Stimulated activated CD8-positive, alpha-beta memory T cell treated with anti-CD3 and anti-CD28 coated beads, Interleukin-7, amount 100 ng/mL, for 48 hours (primary cell): ENCODE results near the gene TTBK2.
"Not testable (repeated sequence)": the region's sequence is repeated elsewhere in the genome, so short reads cannot be mapped to it uniquely, and the experiment has no call there.

Experiments used
- DNase-seq, 2 donors: peaks; one replicate each; pipeline ENCODE4 v3.0.0-alpha.2; 2020; ENCODE audit warnings: low read depth in 1 of 2; ENCODE audit errors: extremely low read depth in 1 of 2

TTBK2 gene

GRCh38 chr15:42772144-42772543 lies 148.4 kb downstream of the TTBK2 start:
- no peak for DNase-seq

DNA sequence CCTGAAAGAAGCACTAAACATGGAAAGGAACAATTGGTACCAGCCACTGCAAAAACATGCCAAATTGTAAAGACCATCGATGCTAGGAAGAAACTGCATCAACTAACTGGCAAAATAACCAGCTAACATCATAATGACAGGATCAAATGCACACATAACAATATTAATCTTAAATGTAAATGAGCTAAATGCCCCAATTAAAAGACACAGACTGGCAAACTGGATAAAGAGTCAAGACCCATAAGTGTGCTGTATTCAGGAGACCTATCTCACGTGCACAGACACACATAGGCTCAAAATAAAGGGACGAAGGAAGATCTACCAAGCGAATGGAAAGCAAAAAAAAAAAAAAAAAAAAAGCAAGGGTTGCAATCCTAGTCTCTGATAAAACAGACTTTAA lies 154.5 kb downstream of the TTBK2 start:
- DNase-seq: not testable (repeated sequence)

DNA sequence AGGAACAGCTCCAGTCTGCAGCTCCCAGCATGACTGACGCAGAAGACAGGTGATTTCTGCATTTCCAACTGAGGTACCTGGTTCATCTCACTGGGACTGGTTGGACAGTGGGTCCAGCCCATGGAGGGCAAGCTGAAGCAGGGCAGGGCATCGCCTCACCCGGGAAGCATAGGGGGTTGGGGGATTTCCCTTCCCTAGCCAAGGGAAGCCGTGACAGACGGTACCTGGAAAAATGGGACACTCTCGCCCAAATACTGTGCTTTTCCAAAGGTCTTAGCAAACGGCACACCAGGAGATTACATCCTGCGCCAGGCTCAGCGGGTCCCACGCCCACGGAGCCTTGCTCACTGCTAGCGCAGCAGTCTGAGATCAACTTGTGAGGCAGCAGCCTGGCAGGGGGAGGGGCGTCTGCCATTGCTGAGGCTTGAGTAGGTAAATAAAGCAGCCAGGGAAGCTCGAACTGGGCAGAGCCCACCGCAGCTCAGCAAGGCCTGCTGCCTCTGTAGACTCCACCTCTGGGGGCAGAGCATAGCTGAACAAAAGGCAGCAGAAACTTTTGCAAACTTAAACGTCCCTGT lies 156.3 kb downstream of the TTBK2 start:
- not testable (repeated sequence) for DNase-seq

DNA sequence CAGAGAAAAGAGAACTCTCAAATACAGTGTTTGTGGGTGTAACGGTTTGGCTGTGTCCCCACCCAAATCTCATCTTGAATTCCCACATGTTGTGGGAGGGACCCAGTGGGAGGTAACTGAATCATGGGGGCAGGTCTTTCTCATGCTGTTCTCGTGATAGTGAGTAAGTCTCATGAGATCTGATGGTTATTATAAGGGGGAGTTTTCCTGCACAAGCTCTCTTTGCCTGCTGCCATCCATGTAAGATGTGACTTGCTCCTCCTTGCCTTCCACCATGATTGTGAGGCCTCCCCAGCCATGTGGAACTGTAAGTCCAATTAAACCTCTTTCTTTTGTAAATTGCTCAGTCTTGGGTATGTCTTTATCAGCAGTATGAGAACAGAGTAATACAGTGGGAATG lies 158.8 kb downstream of the TTBK2 start:
- DNase-seq: not testable (repeated sequence)

- no peak for DNase-seq
Observed at GRCh38 chr15:42760759-42761158, 159.8 kb downstream of the TTBK2 start.

DNA sequence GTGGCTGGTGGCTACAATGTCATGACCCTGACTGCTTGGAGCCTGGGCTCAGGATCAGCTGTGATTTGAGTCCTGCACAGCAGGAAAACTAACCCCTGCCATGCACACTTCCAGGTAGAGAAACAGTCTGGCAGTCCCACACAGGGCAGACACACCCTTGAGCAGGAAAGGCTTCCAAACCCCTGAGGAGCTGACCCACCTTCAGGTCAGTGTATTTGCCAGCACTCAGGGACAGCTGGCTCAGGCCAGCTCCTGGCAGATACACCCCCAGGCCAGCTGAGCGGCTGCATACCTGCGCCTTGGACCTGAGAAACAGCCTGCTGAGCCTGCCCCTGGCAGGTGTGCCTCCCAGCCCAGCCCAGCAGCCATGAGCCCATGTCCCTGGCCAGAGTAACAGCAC lies 161.5 kb downstream of the TTBK2 start:
- no peak for DNase-seq

- no peak for DNase-seq
Observed at GRCh38 chr15:42750306-42750705, 170.3 kb downstream of the TTBK2 start.

GRCh38 chr15:42749266-42749665 lies 171.3 kb downstream of the TTBK2 start:
- DNase-seq: no peak

DNA sequence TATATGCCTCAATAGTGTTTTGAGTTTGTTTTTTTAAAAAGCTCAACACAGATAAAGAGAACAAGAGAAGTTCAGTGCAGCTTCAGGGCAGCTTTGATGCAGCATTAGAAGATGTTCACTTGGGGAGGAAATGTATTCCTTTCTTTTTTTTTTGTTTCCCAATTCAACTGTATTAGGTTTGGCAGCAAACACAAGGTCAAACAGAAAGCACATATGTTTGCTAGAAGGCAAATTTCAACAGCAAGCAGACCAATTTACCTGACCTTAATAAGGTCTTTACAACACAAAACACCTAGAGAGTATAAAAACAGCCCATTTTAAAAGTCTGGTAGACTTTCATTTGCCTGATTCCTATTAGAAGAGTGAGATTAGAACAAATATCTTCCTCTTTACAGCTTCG lies 176.4 kb downstream of the TTBK2 start:
- no peak for DNase-seq

DNA sequence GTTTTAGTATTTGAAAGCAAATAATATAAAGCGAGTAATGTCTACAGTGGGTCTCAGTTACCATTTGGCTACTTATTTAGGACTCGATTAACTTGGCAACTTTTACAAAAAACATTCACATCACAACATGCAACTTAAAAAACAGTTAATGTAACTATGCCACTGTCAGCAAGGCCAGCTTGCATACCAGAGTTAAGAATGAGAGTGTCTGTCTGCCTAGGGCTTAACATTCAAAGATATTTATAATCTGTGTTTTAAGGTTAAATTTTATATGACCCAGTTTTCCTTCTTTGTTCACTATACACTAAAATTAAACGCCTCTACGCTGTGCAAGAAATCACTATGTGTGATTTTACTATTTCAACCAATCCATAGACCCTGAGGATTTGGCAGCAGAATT lies 178.4 kb downstream of the TTBK2 start:
- DNase-seq: no peak

DNA sequence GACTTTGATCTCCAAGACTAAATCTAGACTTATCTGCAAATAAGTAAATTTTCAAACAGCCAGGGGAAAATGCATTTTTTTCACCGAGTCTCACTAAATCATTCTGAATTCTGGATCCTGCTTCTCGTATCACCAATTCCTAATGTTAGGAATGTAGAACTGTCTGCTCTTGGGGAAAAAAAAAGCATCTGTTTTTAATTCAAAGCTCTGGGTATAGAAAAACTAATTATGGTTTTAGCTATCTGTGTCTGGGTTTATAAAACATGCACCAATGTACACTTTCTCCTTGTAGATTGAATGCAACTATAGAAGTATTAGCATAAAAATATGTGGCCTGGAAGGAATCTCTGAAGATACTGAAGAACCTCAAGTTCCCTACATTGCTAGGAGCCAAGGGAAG lies 178.9 kb downstream of the TTBK2 start:
- no peak for DNase-seq

DNA sequence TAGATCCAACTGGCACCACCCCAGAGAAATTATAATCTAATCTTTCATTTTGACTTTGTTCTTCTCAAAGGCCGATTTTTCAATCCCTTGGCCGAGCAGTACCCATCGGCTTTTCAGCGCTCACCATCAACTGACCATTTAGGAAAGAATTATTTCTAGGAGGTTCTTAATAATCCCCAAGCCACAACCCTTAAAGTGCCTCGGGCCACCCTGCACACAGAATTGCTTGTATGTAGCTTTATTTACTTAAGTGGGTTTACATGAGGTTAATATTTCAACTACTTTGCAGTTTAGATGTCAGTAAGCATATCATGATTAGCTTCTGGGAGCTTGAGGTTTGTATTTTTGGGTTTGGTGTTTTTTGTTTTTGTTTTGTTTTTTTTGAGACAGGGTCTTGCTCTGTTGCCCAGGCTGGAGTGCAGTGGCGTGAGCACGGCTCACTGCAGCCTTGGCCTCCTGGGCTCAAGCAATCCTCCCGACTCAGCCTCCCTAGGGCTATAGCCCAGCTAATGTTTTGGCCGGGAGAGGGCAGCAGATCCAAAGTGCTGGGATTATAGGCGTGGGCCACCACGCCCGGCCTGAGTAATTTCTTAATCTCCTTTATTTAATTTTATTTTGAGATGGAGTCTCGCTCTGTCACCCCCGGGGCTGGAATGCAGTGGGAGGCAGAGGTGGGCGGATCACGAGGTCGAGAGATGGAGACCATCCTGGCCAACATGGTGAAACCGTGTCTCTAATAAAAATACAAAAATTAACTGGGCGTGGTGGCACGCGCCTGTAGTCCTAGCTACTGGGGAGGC lies 182.8 kb downstream of the TTBK2 start:
- DNase-seq: no peak

DNA sequence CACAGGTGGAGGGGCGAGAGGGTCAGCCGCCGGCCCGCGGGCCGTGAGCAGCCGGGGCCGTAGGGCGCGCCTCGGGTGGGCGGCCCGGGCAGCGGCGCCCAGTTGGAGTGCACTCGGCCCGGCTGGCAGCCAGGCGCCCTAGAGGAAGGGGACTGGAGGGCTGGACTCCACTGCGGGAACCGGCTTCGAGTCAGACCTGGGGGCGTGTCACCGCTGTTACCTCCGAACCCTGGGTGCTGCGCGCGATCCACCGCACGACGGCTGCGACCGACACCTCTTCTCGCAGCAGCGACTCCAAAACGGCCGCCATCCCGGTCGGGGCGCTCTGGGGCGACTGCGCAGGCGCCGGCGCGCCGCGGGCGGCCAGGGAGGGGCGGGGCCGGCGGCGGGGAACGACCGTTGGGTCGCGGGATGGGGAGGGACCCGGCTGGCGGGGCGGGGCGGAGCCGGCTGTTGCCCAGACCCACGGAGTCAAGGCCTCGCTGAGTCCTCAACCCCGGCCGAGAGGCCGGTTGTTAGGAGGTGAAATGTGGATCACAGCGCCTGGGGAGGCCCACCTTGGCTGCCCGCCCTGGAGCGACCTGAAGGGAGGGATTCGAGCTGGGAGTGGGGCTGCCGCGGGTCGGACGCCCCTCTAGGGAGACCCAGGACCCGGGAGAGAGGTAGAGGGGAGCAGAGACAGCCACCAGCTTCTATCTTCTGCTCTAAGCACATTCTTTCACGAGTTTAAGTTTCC lies 183.6 kb downstream of the TTBK2 start, which contains the start of gene CDAN1:
TSS of gene CDAN1 (minus strand) at position 336 of the 736 bp plus-strand sequence. CDS start at position 310, 26 bp downstream.
- peak; percentile 87 to 90 for DNase-seq

DNA sequence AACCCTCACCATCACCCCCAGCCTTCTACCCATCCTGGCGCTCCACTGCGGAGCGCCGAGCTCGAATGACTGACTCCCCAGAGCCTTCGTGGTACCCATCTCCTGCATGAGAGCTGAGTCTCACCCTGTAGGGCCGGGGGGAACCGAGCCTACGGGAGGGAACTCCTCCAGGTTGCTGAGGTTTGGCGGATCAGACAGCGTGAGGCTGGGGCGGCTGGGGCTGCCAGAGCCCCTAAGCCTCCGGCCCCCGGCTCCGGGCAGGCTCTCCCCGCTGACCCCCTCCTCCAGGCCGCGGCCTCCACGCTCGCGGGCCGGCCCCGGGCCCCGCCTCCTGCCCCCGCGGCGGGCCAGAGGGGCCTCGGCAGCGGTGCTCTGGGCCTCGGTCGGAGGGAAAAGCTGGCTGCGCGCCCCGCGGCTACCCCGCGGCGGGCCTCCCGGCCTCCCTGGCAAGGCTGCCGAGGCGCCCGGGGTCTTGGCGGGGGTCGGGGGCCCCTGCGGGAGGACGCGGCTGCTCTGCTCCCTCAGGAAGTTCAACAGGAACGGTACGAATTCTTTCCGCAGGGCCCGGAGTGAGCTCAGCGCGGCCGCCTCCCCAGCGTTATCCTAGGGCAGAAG lies 184.3 kb downstream of the TTBK2 start:
- no peak for DNase-seq

- DNase-seq: no peak
Observed at GRCh38 chr15:42735382-42736165, 185.0 kb downstream of the TTBK2 start.

- DNase-seq: no peak
Observed at GRCh38 chr15:42734076-42734672, 186.4 kb downstream of the TTBK2 start.

- no peak for DNase-seq
Observed at GRCh38 chr15:42733027-42733426, 187.6 kb downstream of the TTBK2 start.

- no peak for DNase-seq
Observed at GRCh38 chr15:42732095-42732827, 188.3 kb downstream of the TTBK2 start.

GRCh38 chr15:42731461-42731860 lies 189.1 kb downstream of the TTBK2 start:
- DNase-seq: no peak
